ENCODE data around the gene OR10S1.
"Not testable (repeated sequence)": the region's sequence is repeated elsewhere in the genome, so short reads cannot be mapped to it uniquely, and the experiment has no call there.

The OR10S1 gene

GRCh38 chr11:123977731-123978347, at the start of gene OR10S1:
Gene OR10S1 (minus strand): TSS chr11:123977781. CDS start chr11:123977664, 117 bp downstream.
- H3K36me3 ChIP-seq (ENCODE audit: insufficient read depth, insufficient read length, low read length): no peaks in the 10 kb centered on the region
- TF ChIP-seq YY1 (IDR thresholded peaks at IDR 0.05; ENCODE audit: insufficient read depth, insufficient read length) (no peak), ZNF274 (IDR thresholded peaks at IDR 0.05; ENCODE audit: low read depth, low read length) (no peak), SUZ12 (IDR thresholded peaks at IDR 0.05; ENCODE audit: extremely low read depth, insufficient read depth, insufficient read length) (no peak)
- DNase-seq (ENCODE audit: low read depth, low spot score): no peak

GRCh38 chr11:124026498-124026897, 48.9 kb upstream of the OR10S1 start, which contains the start of gene OR10G8:
Gene OR10G8 (plus strand): TSS chr11:124026798. CDS start chr11:124029623, 2,825 bp downstream.
- H3K4me3 ChIP-seq (ENCODE audit: insufficient read length, low read depth): no peak within 1 kb of the TSS
- no peaks in the 10 kb centered on the region for H3K4me1 ChIP-seq (ENCODE audit: insufficient read depth, insufficient read length)
- no peaks in the 10 kb centered on the region for H3K36me3 ChIP-seq (ENCODE audit: insufficient read depth, insufficient read length, low read length)
- no peaks in the 10 kb centered on the region for H3K9me3 ChIP-seq (ENCODE audit: insufficient read depth, low read length)
- DNase-seq (ENCODE audit: low read depth, low spot score): no peak
- H3K9ac ChIP-seq (ENCODE audit: insufficient read length, low read depth): no peak within 1 kb of the TSS
- TF ChIP-seq YY1 (IDR thresholded peaks at IDR 0.05; ENCODE audit: insufficient read depth, insufficient read length) (no peak), ZNF274 (IDR thresholded peaks at IDR 0.05; ENCODE audit: low read depth, low read length) (no peak), SUZ12 (IDR thresholded peaks at IDR 0.05; ENCODE audit: extremely low read depth, insufficient read depth, insufficient read length) (no peak)
- H3K27me3 ChIP-seq (ENCODE audit: insufficient read depth, insufficient read length): no peaks in the 10 kb centered on the region

More at GRCh38 chr11:123977731-123978347, at the start of gene OR10S1:
- Histone ChIP-seq H3K9me3 (ENCODE audit: insufficient read depth, low read length) (no peaks in the 10 kb centered on the region), H3K4me1 (ENCODE audit: insufficient read depth, insufficient read length) (no peaks in the 10 kb centered on the region), H3K9ac (ENCODE audit: insufficient read length, low read depth) (no peak within 1 kb of the TSS), H3K27me3 (ENCODE audit: insufficient read depth, insufficient read length) (no peaks in the 10 kb centered on the region), H3K4me3 (ENCODE audit: insufficient read length, low read depth) (no peak within 1 kb of the TSS)

- H3K27me3 ChIP-seq (ENCODE audit: insufficient read depth, insufficient read length); H3K4me3 ChIP-seq (ENCODE audit: insufficient read length, low read depth); H3K9me3 ChIP-seq (ENCODE audit: insufficient read depth, low read length); H3K4me1 ChIP-seq (ENCODE audit: insufficient read depth, insufficient read length); H3K9ac ChIP-seq (ENCODE audit: insufficient read length, low read depth); DNase-seq (ENCODE audit: low read depth, low spot score); H3K36me3 ChIP-seq (ENCODE audit: insufficient read depth, insufficient read length, low read length): not testable (repeated sequence)
Measured at GRCh38 chr11:124015837-124016236, 38.3 kb upstream of the OR10S1 start.

GRCh38 chr11:124012697-124013096, 35.1 kb upstream of the OR10S1 start, which contains the start of gene OR10G4:
Gene OR10G4 (plus strand): TSS chr11:124012997. CDS start chr11:124015575, 2,578 bp downstream.
- Histone ChIP-seq H3K36me3 (ENCODE audit: insufficient read depth, insufficient read length, low read length) (no peaks in the 10 kb centered on the region), H3K9me3 (ENCODE audit: insufficient read depth, low read length) (no peaks in the 10 kb centered on the region), H3K4me3 (ENCODE audit: insufficient read length, low read depth) (no peak within 1 kb of the TSS), H3K4me1 (ENCODE audit: insufficient read depth, insufficient read length) (no peaks in the 10 kb centered on the region), H3K9ac (ENCODE audit: insufficient read length, low read depth) (no peak within 1 kb of the TSS), H3K27me3 (ENCODE audit: insufficient read depth, insufficient read length) (no peaks in the 10 kb centered on the region)
- DNase-seq (ENCODE audit: low read depth, low spot score): no peak
- TF ChIP-seq ZNF274 (IDR thresholded peaks at IDR 0.05; ENCODE audit: low read depth, low read length) (no peak), SUZ12 (IDR thresholded peaks at IDR 0.05; ENCODE audit: extremely low read depth, insufficient read depth, insufficient read length) (no peak), YY1 (IDR thresholded peaks at IDR 0.05; ENCODE audit: insufficient read depth, insufficient read length) (no peak)

GRCh38 chr11:123995119-123995518, 17.5 kb upstream of the OR10S1 start, which contains the start of gene OR10G6:
Gene OR10G6 (minus strand): TSS chr11:123995161. CDS start chr11:123995161, 0 bp downstream.
- no peak within 1 kb of the TSS for H3K4me3 ChIP-seq (ENCODE audit: insufficient read length, low read depth)
- H3K9ac ChIP-seq (ENCODE audit: insufficient read length, low read depth): no peak within 1 kb of the TSS
- TF ChIP-seq YY1 (IDR thresholded peaks at IDR 0.05; ENCODE audit: insufficient read depth, insufficient read length) (no peak), SUZ12 (IDR thresholded peaks at IDR 0.05; ENCODE audit: extremely low read depth, insufficient read depth, insufficient read length) (no peak), ZNF274 (IDR thresholded peaks at IDR 0.05; ENCODE audit: low read depth, low read length) (no peak)
- no peaks in the 10 kb centered on the region for H3K27me3 ChIP-seq (ENCODE audit: insufficient read depth, insufficient read length)
- H3K9me3 ChIP-seq (ENCODE audit: insufficient read depth, low read length): no peaks in the 10 kb centered on the region
- H3K4me1 ChIP-seq (ENCODE audit: insufficient read depth, insufficient read length): no peaks in the 10 kb centered on the region
- no peaks in the 10 kb centered on the region for H3K36me3 ChIP-seq (ENCODE audit: insufficient read depth, insufficient read length, low read length)
- DNase-seq (ENCODE audit: low read depth, low spot score): no peak

GRCh38 chr11:123979311-123979710, 1.7 kb upstream of the OR10S1 start:
- Histone ChIP-seq H3K4me1 (ENCODE audit: insufficient read depth, insufficient read length) (no peaks in the 10 kb centered on the region), H3K9me3 (ENCODE audit: insufficient read depth, low read length) (no peaks in the 10 kb centered on the region), H3K4me3 (ENCODE audit: insufficient read length, low read depth) (no peak overlapping the region), H3K36me3 (ENCODE audit: insufficient read depth, insufficient read length, low read length) (no peaks in the 10 kb centered on the region), H3K27me3 (ENCODE audit: insufficient read depth, insufficient read length) (no peaks in the 10 kb centered on the region), H3K9ac (ENCODE audit: insufficient read length, low read depth) (no peak overlapping the region)
- no peak for TF ChIP-seq ZNF274 (IDR thresholded peaks at IDR 0.05; ENCODE audit: low read depth, low read length)
- no peak for TF ChIP-seq SUZ12 (IDR thresholded peaks at IDR 0.05; ENCODE audit: extremely low read depth, insufficient read depth, insufficient read length)
- TF ChIP-seq YY1 (IDR thresholded peaks at IDR 0.05; ENCODE audit: insufficient read depth, insufficient read length): no peak
- no peak for DNase-seq (ENCODE audit: low read depth, low spot score)

- DNase-seq (ENCODE audit: low read depth, low spot score): no peak
- Histone ChIP-seq H3K9ac (ENCODE audit: insufficient read length, low read depth) (no peak overlapping the region), H3K4me3 (ENCODE audit: insufficient read length, low read depth) (no peak overlapping the region), H3K36me3 (ENCODE audit: insufficient read depth, insufficient read length, low read length) (no peaks in the 10 kb centered on the region), H3K9me3 (ENCODE audit: insufficient read depth, low read length) (no peaks in the 10 kb centered on the region), H3K27me3 (ENCODE audit: insufficient read depth, insufficient read length) (no peaks in the 10 kb centered on the region), H3K4me1 (ENCODE audit: insufficient read depth, insufficient read length) (no peaks in the 10 kb centered on the region)
- no peak for TF ChIP-seq YY1 (IDR thresholded peaks at IDR 0.05; ENCODE audit: insufficient read depth, insufficient read length)
- TF ChIP-seq ZNF274 (IDR thresholded peaks at IDR 0.05; ENCODE audit: low read depth, low read length): no peak
- TF ChIP-seq SUZ12 (IDR thresholded peaks at IDR 0.05; ENCODE audit: extremely low read depth, insufficient read depth, insufficient read length): no peak
Measured at GRCh38 chr11:123976770-123977560, 616 bp downstream of the OR10S1 start.
